ENCODE data around the gene PMVK. TPM values are rescaled to one million over a fixed set of nuclear protein-coding genes. Genes with fewer than 3 reads are reported as not detected.
"Not testable (repeated sequence)": the region's sequence is repeated elsewhere in the genome, so short reads cannot be mapped to it uniquely, and the experiment has no call there.

PMVK gene
- total RNA-seq, 2 donors from 2014 or later, result 9.7 to 13.8 TPM

GRCh38 chr1:154911691-154912550 lies 24.6 kb downstream of the PMVK start:
- DNase-seq (ENCODE audit: low spot score), result no peak
- no peaks in the 10 kb centered on the region for H3K9me3 ChIP-seq
- no peaks in the 10 kb centered on the region for H3K27me3 ChIP-seq (replicated peaks; ENCODE audit: insufficient read depth)
- H3K27ac ChIP-seq, result no peak overlapping the region
- H3K4me3 ChIP-seq, result no peak overlapping the region
- no peak for ATAC-seq (ENCODE audit: insufficient number of reproducible peaks, low FRiP score, low read depth)
- H3K4me1 ChIP-seq (ENCODE audit: control insufficient read depth in 1 of 2, low read depth in 2 of 2), result no peaks in the 10 kb centered on the region
- no peaks in the 10 kb centered on the region for H3K36me3 ChIP-seq
- no peak for TF ChIP-seq CTCF (IDR thresholded peaks at IDR 0.05)

- Histone ChIP-seq H3K36me3 (no peaks in the 10 kb centered on the region), H3K4me3 (no peak overlapping the region), H3K4me1 (ENCODE audit: control insufficient read depth in 1 of 2, low read depth in 2 of 2) (no peaks in the 10 kb centered on the region), H3K9me3 (no peaks in the 10 kb centered on the region), H3K27me3 (replicated peaks; ENCODE audit: insufficient read depth) (no peaks in the 10 kb centered on the region), H3K27ac (no peak overlapping the region)
- ATAC-seq (ENCODE audit: insufficient number of reproducible peaks, low FRiP score, low read depth) (no peak), DNase-seq (ENCODE audit: low spot score) (no peak)
- no peak for TF ChIP-seq CTCF (IDR thresholded peaks at IDR 0.05)
Measured at GRCh38 chr1:154910851-154911250, 25.7 kb downstream of the PMVK start.

GRCh38 chr1:154908937-154909336 lies 27.6 kb downstream of the PMVK start:
- ATAC-seq (ENCODE audit: insufficient number of reproducible peaks, low FRiP score, low read depth) (no peak), DNase-seq (ENCODE audit: low spot score) (no peak)
- H3K27me3 ChIP-seq (replicated peaks; ENCODE audit: insufficient read depth), result no peaks in the 10 kb centered on the region
- no peak overlapping the region for H3K4me3 ChIP-seq
- no peaks in the 10 kb centered on the region for H3K36me3 ChIP-seq
- H3K27ac ChIP-seq, result no peak overlapping the region
- no peaks in the 10 kb centered on the region for H3K9me3 ChIP-seq
- TF ChIP-seq CTCF (IDR thresholded peaks at IDR 0.05), result no peak
- H3K4me1 ChIP-seq (ENCODE audit: control insufficient read depth in 1 of 2, low read depth in 2 of 2), result no peaks in the 10 kb centered on the region

- H3K27me3 ChIP-seq (replicated peaks; ENCODE audit: insufficient read depth); ATAC-seq (ENCODE audit: insufficient number of reproducible peaks, low FRiP score, low read depth); H3K27ac ChIP-seq; H3K9me3 ChIP-seq; H3K36me3 ChIP-seq; DNase-seq (ENCODE audit: low spot score); H3K4me1 ChIP-seq (ENCODE audit: control insufficient read depth in 1 of 2, low read depth in 2 of 2); H3K4me3 ChIP-seq: not testable (repeated sequence)
Measured at GRCh38 chr1:154908129-154908528, 28.4 kb downstream of the PMVK start.

GRCh38 chr1:154906621-154907081 lies 29.9 kb downstream of the PMVK start:
- Histone ChIP-seq H3K36me3 (no peaks in the 10 kb centered on the region), H3K9me3 (no peaks in the 10 kb centered on the region), H3K27ac (no peak overlapping the region), H3K4me1 (ENCODE audit: control insufficient read depth in 1 of 2, low read depth in 2 of 2) (no peaks in the 10 kb centered on the region), H3K27me3 (replicated peaks; ENCODE audit: insufficient read depth) (no peaks in the 10 kb centered on the region), H3K4me3 (no peak overlapping the region)
- DNase-seq (ENCODE audit: low spot score), result no peak
- ATAC-seq (ENCODE audit: insufficient number of reproducible peaks, low FRiP score, low read depth), result no peak
- TF ChIP-seq CTCF (IDR thresholded peaks at IDR 0.05), result peak; percentile 13
